ENCODE data around the gene NAALADL2. TPM values are rescaled to one million over a fixed set of nuclear protein-coding genes. Genes with fewer than 3 reads are reported as not detected.
"Not testable (repeated sequence)": the region's sequence is repeated elsewhere in the genome, so short reads cannot be mapped to it uniquely, and the experiment has no call there.

The NAALADL2 gene
- polyA plus RNA-seq, 1 donor = 6.5 TPM

GRCh38 chr3:175161291-175161690, 302.2 kb downstream of the NAALADL2 start:
- Histone ChIP-seq H3K4me1 (ENCODE audit: control insufficient read depth, insufficient read depth, low read length) (no peaks in the 10 kb centered on the region), H3K9me3 (ENCODE audit: control insufficient read depth, low read depth, low read length) (peaks cover 2% of the 10 kb centered on the region), H3K4me3 (ENCODE audit: low read length) (no peak overlapping the region), H3K36me3 (ENCODE audit: control insufficient read depth, insufficient read depth, low read length) (no peaks in the 10 kb centered on the region), H3K27ac (ENCODE audit: low read length) (no peak overlapping the region), H3K27me3 (ENCODE audit: control insufficient read depth, insufficient read depth, low read length) (no peaks in the 10 kb centered on the region)
- 75% methylated on average over 1 of the region's 5 CpGs for WGBS (ENCODE audit: insufficient coverage, low lambda C conversion rate)
- no peak for DNase-seq

GRCh38 chr3:175163686-175164085, 304.6 kb downstream of the NAALADL2 start:
- H3K9me3 ChIP-seq (ENCODE audit: control insufficient read depth, low read depth, low read length) = peaks cover 2% of the 10 kb centered on the region
- no peak for DNase-seq

GRCh38 chr3:175173117-175173516, 314.0 kb downstream of the NAALADL2 start:
- not testable (repeated sequence) for H3K36me3 ChIP-seq (ENCODE audit: control insufficient read depth, insufficient read depth, low read length); H3K9me3 ChIP-seq (ENCODE audit: control insufficient read depth, low read depth, low read length); DNase-seq; H3K27me3 ChIP-seq (ENCODE audit: control insufficient read depth, insufficient read depth, low read length); H3K4me3 ChIP-seq (ENCODE audit: low read length); H3K4me1 ChIP-seq (ENCODE audit: control insufficient read depth, insufficient read depth, low read length); H3K27ac ChIP-seq (ENCODE audit: low read length)
- WGBS (ENCODE audit: insufficient coverage, low lambda C conversion rate) = 100% methylated on average over 3 of the region's 10 CpGs

More at GRCh38 chr3:175163686-175164085, 304.6 kb downstream of the NAALADL2 start:
- Histone ChIP-seq H3K27me3 (ENCODE audit: control insufficient read depth, insufficient read depth, low read length) (no peaks in the 10 kb centered on the region), H3K4me1 (ENCODE audit: control insufficient read depth, insufficient read depth, low read length) (no peaks in the 10 kb centered on the region), H3K36me3 (ENCODE audit: control insufficient read depth, insufficient read depth, low read length) (no peaks in the 10 kb centered on the region), H3K4me3 (ENCODE audit: low read length) (no peak overlapping the region), H3K27ac (ENCODE audit: low read length) (no peak overlapping the region)
- 94% methylated on average over 2 of the region's 3 CpGs for WGBS (ENCODE audit: insufficient coverage, low lambda C conversion rate)

- 100% methylated on average over 1 of the region's 3 CpGs for WGBS (ENCODE audit: insufficient coverage, low lambda C conversion rate)
- DNase-seq = no peak
- H3K27ac ChIP-seq (ENCODE audit: low read length) = no peak overlapping the region
These were observed 317.4 kb downstream of the NAALADL2 start for GRCh38 chr3:175176556-175176955.

GRCh38 chr3:175179055-175179454, 319.9 kb downstream of the NAALADL2 start:
- Histone ChIP-seq H3K27me3 (ENCODE audit: control insufficient read depth, insufficient read depth, low read length) (no peaks in the 10 kb centered on the region), H3K4me1 (ENCODE audit: control insufficient read depth, insufficient read depth, low read length) (no peaks in the 10 kb centered on the region), H3K27ac (ENCODE audit: low read length) (no peak overlapping the region), H3K36me3 (ENCODE audit: control insufficient read depth, insufficient read depth, low read length) (no peaks in the 10 kb centered on the region), H3K9me3 (ENCODE audit: control insufficient read depth, low read depth, low read length) (no peaks in the 10 kb centered on the region), H3K4me3 (ENCODE audit: low read length) (no peak overlapping the region)
- DNase-seq = no peak
- 40% methylated on average over 1 of the region's 1 CpG for WGBS (ENCODE audit: insufficient coverage, low lambda C conversion rate)

More at GRCh38 chr3:175176556-175176955, 317.4 kb downstream of the NAALADL2 start:
- Histone ChIP-seq H3K27me3 (ENCODE audit: control insufficient read depth, insufficient read depth, low read length) (no peaks in the 10 kb centered on the region), H3K36me3 (ENCODE audit: control insufficient read depth, insufficient read depth, low read length) (no peaks in the 10 kb centered on the region), H3K9me3 (ENCODE audit: control insufficient read depth, low read depth, low read length) (no peaks in the 10 kb centered on the region), H3K4me1 (ENCODE audit: control insufficient read depth, insufficient read depth, low read length) (no peaks in the 10 kb centered on the region), H3K4me3 (ENCODE audit: low read length) (no peak overlapping the region)

- DNase-seq = no peak
- WGBS (ENCODE audit: insufficient coverage, low lambda C conversion rate) = 100% methylated on average over 3 of the region's 3 CpGs
- Histone ChIP-seq H3K27ac (ENCODE audit: low read length) (no peak overlapping the region), H3K9me3 (ENCODE audit: control insufficient read depth, low read depth, low read length) (no peaks in the 10 kb centered on the region), H3K4me3 (ENCODE audit: low read length) (no peak overlapping the region), H3K36me3 (ENCODE audit: control insufficient read depth, insufficient read depth, low read length) (no peaks in the 10 kb centered on the region), H3K27me3 (ENCODE audit: control insufficient read depth, insufficient read depth, low read length) (no peaks in the 10 kb centered on the region), H3K4me1 (ENCODE audit: control insufficient read depth, insufficient read depth, low read length) (no peaks in the 10 kb centered on the region)
These were observed 325.3 kb downstream of the NAALADL2 start for GRCh38 chr3:175184392-175184791.

GRCh38 chr3:175185903-175186302, 326.8 kb downstream of the NAALADL2 start:
- no peak overlapping the region for H3K27ac ChIP-seq (ENCODE audit: low read length)
- 83% methylated on average over 1 of the region's 1 CpG for WGBS (ENCODE audit: insufficient coverage, low lambda C conversion rate)
- H3K4me1 ChIP-seq (ENCODE audit: control insufficient read depth, insufficient read depth, low read length) = no peaks in the 10 kb centered on the region
- no peaks in the 10 kb centered on the region for H3K27me3 ChIP-seq (ENCODE audit: control insufficient read depth, insufficient read depth, low read length)
- DNase-seq = no peak
- no peak overlapping the region for H3K4me3 ChIP-seq (ENCODE audit: low read length)
- no peaks in the 10 kb centered on the region for H3K9me3 ChIP-seq (ENCODE audit: control insufficient read depth, low read depth, low read length)
- H3K36me3 ChIP-seq (ENCODE audit: control insufficient read depth, insufficient read depth, low read length) = no peaks in the 10 kb centered on the region

- Histone ChIP-seq H3K9me3 (ENCODE audit: control insufficient read depth, low read depth, low read length) (no peaks in the 10 kb centered on the region), H3K4me3 (ENCODE audit: low read length) (no peak overlapping the region), H3K4me1 (ENCODE audit: control insufficient read depth, insufficient read depth, low read length) (no peaks in the 10 kb centered on the region), H3K27me3 (ENCODE audit: control insufficient read depth, insufficient read depth, low read length) (no peaks in the 10 kb centered on the region), H3K36me3 (ENCODE audit: control insufficient read depth, insufficient read depth, low read length) (no peaks in the 10 kb centered on the region), H3K27ac (ENCODE audit: low read length) (no peak overlapping the region)
- 50% methylated on average over 2 of the region's 3 CpGs for WGBS (ENCODE audit: insufficient coverage, low lambda C conversion rate)
- DNase-seq = no peak
These were observed 327.4 kb downstream of the NAALADL2 start for GRCh38 chr3:175186511-175186910.

GRCh38 chr3:175187586-175187985, 328.5 kb downstream of the NAALADL2 start:
- no peaks in the 10 kb centered on the region for H3K4me1 ChIP-seq (ENCODE audit: control insufficient read depth, insufficient read depth, low read length)
- 85% methylated on average over 2 of the region's 2 CpGs for WGBS (ENCODE audit: insufficient coverage, low lambda C conversion rate)
- no peaks in the 10 kb centered on the region for H3K9me3 ChIP-seq (ENCODE audit: control insufficient read depth, low read depth, low read length)
- no peak overlapping the region for H3K4me3 ChIP-seq (ENCODE audit: low read length)
- DNase-seq = no peak
- H3K36me3 ChIP-seq (ENCODE audit: control insufficient read depth, insufficient read depth, low read length) = no peaks in the 10 kb centered on the region
- no peak overlapping the region for H3K27ac ChIP-seq (ENCODE audit: low read length)
- H3K27me3 ChIP-seq (ENCODE audit: control insufficient read depth, insufficient read depth, low read length) = no peaks in the 10 kb centered on the region

GRCh38 chr3:175192536-175192935, 333.4 kb downstream of the NAALADL2 start:
- H3K27ac ChIP-seq (ENCODE audit: low read length) = no peak overlapping the region
- H3K9me3 ChIP-seq (ENCODE audit: control insufficient read depth, low read depth, low read length) = no peaks in the 10 kb centered on the region
- DNase-seq = no peak
- 100% methylated on average over 1 of the region's 3 CpGs for WGBS (ENCODE audit: insufficient coverage, low lambda C conversion rate)
- no peaks in the 10 kb centered on the region for H3K27me3 ChIP-seq (ENCODE audit: control insufficient read depth, insufficient read depth, low read length)
- no peak overlapping the region for H3K4me3 ChIP-seq (ENCODE audit: low read length)
- H3K4me1 ChIP-seq (ENCODE audit: control insufficient read depth, insufficient read depth, low read length) = no peaks in the 10 kb centered on the region
- no peaks in the 10 kb centered on the region for H3K36me3 ChIP-seq (ENCODE audit: control insufficient read depth, insufficient read depth, low read length)

GRCh38 chr3:175193815-175194518, 334.8 kb downstream of the NAALADL2 start:
- no peaks in the 10 kb centered on the region for H3K4me1 ChIP-seq (ENCODE audit: control insufficient read depth, insufficient read depth, low read length)
- 61% methylated on average over 3 of the region's 4 CpGs for WGBS (ENCODE audit: insufficient coverage, low lambda C conversion rate)
- no peaks in the 10 kb centered on the region for H3K36me3 ChIP-seq (ENCODE audit: control insufficient read depth, insufficient read depth, low read length)
- no peak overlapping the region for H3K27ac ChIP-seq (ENCODE audit: low read length)
- H3K27me3 ChIP-seq (ENCODE audit: control insufficient read depth, insufficient read depth, low read length) = no peaks in the 10 kb centered on the region
- DNase-seq = no peak
- no peak overlapping the region for H3K4me3 ChIP-seq (ENCODE audit: low read length)
- H3K9me3 ChIP-seq (ENCODE audit: control insufficient read depth, low read depth, low read length) = no peaks in the 10 kb centered on the region

Data from large intestine (tissue), 3 donors.